HL-60 (cell line): ENCODE data around the gene PDS5B.

Experiments
- CTCF ChIP-seq: IDR thresholded peaks from one replicate; pipeline ENCODE4 v1.5.1; 2011; ENCODE audit warnings: low read length, control low read depth, inconsistent platforms; ENCODE audit not compliant: insufficient read depth
- GABPA ChIP-seq: IDR thresholded peaks from 2 replicates; pipeline ENCODE4 v1.6.1; 2012; ENCODE audit warnings: low read depth
- TF ChIP-seq, protein P1 (sequence below): IDR thresholded peaks from 2 replicates; pipeline ENCODE4 v1.6.1; 2012; ENCODE audit warnings: low read depth; ENCODE audit not compliant: insufficient replicate concordance

DNA sequence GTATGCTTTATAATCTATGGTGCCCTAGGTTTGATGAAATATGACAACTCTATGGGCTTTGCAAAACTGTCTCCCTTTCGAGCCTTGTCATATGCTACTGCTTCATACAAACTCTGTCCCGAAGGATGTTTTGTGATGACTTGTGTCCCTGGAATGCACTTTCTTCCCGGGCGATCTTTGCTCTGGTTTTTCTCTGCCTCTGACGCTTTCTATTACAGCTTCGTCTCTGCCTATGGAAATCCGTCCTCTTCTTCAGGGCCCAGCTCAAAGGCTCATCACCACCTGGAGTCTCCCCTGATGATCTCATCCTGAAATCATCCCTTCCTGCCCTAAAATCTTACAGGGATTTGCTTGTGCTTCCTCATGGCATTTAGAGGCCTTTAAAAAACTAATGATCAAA, 238.4 kb downstream of the PDS5B start:
- TF ChIP-seq GABPA = no peak
- TF ChIP-seq CTCF = no peak
- TF ChIP-seq, protein P1, sequence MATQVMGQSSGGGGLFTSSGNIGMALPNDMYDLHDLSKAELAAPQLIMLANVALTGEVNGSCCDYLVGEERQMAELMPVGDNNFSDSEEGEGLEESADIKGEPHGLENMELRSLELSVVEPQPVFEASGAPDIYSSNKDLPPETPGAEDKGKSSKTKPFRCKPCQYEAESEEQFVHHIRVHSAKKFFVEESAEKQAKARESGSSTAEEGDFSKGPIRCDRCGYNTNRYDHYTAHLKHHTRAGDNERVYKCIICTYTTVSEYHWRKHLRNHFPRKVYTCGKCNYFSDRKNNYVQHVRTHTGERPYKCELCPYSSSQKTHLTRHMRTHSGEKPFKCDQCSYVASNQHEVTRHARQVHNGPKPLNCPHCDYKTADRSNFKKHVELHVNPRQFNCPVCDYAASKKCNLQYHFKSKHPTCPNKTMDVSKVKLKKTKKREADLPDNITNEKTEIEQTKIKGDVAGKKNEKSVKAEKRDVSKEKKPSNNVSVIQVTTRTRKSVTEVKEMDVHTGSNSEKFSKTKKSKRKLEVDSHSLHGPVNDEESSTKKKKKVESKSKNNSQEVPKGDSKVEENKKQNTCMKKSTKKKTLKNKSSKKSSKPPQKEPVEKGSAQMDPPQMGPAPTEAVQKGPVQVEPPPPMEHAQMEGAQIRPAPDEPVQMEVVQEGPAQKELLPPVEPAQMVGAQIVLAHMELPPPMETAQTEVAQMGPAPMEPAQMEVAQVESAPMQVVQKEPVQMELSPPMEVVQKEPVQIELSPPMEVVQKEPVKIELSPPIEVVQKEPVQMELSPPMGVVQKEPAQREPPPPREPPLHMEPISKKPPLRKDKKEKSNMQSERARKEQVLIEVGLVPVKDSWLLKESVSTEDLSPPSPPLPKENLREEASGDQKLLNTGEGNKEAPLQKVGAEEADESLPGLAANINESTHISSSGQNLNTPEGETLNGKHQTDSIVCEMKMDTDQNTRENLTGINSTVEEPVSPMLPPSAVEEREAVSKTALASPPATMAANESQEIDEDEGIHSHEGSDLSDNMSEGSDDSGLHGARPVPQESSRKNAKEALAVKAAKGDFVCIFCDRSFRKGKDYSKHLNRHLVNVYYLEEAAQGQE = no peak
